TTC549 (cell line): ENCODE measurements around the gene MBD5.

Experiments used
- FAIRE-seq: peaks from 2 replicates; lab custom pipeline; 2012; peaks lifted over from hg19 to GRCh38; lab: Jason Lieb, UNC

MBD5 gene

GRCh38 chr2:148221926-148222325 lies 201.0 kb downstream of the MBD5 start:
- no peak for FAIRE-seq

GRCh38 chr2:148231858-148232257 lies 211.0 kb downstream of the MBD5 start:
- no peak for FAIRE-seq

GRCh38 chr2:148234143-148234542 lies 213.3 kb downstream of the MBD5 start:
- FAIRE-seq: peak; percentile 20

- FAIRE-seq: no peak
Measured at GRCh38 chr2:148237911-148238310, 217.0 kb downstream of the MBD5 start.

GRCh38 chr2:148238561-148238960 lies 217.7 kb downstream of the MBD5 start:
- FAIRE-seq: no peak

- no peak for FAIRE-seq
Measured at GRCh38 chr2:148240838-148241237, 219.9 kb downstream of the MBD5 start.

- FAIRE-seq: no peak
Measured at GRCh38 chr2:148244593-148245292, 223.9 kb downstream of the MBD5 start.

GRCh38 chr2:148251993-148252392 lies 231.1 kb downstream of the MBD5 start:
- no peak for FAIRE-seq

GRCh38 chr2:148252646-148253045 lies 231.8 kb downstream of the MBD5 start:
- FAIRE-seq: no peak

GRCh38 chr2:148253685-148254084 lies 232.8 kb downstream of the MBD5 start:
- no peak for FAIRE-seq

GRCh38 chr2:148255929-148256328 lies 235.0 kb downstream of the MBD5 start:
- FAIRE-seq: no peak

GRCh38 chr2:148257276-148257675 lies 236.4 kb downstream of the MBD5 start:
- FAIRE-seq: no peak

GRCh38 chr2:148258124-148258523 lies 237.2 kb downstream of the MBD5 start:
- FAIRE-seq: no peak

GRCh38 chr2:148259674-148260073 lies 238.8 kb downstream of the MBD5 start:
- FAIRE-seq: no peak

- FAIRE-seq: no peak
Measured at GRCh38 chr2:148263890-148264289, 243.0 kb downstream of the MBD5 start.

GRCh38 chr2:148273158-148273691 lies 252.3 kb downstream of the MBD5 start:
- FAIRE-seq: no peak

GRCh38 chr2:148279216-148279615 lies 258.3 kb downstream of the MBD5 start:
- FAIRE-seq: no peak

GRCh38 chr2:148282201-148282600 lies 261.3 kb downstream of the MBD5 start:
- no peak for FAIRE-seq

- no peak for FAIRE-seq
Measured at GRCh38 chr2:148292431-148292830, 271.5 kb downstream of the MBD5 start.

GRCh38 chr2:148298196-148298595 lies 277.3 kb downstream of the MBD5 start:
- no peak for FAIRE-seq

GRCh38 chr2:148299616-148300015 lies 278.7 kb downstream of the MBD5 start:
- no peak for FAIRE-seq

- no peak for FAIRE-seq
Measured at GRCh38 chr2:148300544-148300943, 279.7 kb downstream of the MBD5 start.

- no peak for FAIRE-seq
Measured at GRCh38 chr2:148301362-148301761, 280.5 kb downstream of the MBD5 start.

GRCh38 chr2:148302526-148302925 lies 281.6 kb downstream of the MBD5 start:
- FAIRE-seq: no peak
